GM12873 (cell line): Measurements from ENCODE around the gene FAM234B.

Source experiments
- TF ChIP-seq, protein P1 (sequence below): IDR thresholded peaks from 2 replicates; pipeline ENCODE4 v1.5.1; 2012; ENCODE audit warnings: low read depth, mild to moderate bottlenecking, moderate library complexity, low read length, control low read depth; ENCODE audit not compliant: insufficient read depth; ENCODE audit errors: missing control alignments

Gene FAM234B

DNA sequence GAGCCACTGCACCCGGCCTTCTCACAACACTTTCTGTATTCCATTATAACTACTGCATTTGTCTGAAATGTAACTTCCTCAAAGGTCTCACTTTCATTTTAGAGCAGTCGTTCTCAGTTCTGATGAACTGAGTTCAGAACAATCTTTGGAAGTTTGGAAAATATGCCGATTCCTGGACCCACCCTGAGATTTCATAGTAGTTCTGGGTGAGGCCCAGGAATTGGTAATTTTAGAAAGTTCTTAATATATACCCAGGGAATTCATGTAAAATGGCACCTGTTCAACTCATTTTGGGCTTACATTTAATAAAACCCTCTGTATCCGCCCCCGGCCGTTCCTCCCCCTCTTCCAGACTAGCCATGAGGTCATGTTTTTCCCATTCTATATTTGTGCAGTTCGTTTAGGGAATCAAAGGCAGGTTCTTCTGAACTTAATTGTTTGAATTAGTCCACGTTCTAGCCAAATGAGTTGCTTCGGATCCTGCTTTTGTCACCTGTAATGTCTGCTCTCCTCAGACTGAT, 53.4 kb downstream of the FAM234B start:
- TF ChIP-seq, protein P1, sequence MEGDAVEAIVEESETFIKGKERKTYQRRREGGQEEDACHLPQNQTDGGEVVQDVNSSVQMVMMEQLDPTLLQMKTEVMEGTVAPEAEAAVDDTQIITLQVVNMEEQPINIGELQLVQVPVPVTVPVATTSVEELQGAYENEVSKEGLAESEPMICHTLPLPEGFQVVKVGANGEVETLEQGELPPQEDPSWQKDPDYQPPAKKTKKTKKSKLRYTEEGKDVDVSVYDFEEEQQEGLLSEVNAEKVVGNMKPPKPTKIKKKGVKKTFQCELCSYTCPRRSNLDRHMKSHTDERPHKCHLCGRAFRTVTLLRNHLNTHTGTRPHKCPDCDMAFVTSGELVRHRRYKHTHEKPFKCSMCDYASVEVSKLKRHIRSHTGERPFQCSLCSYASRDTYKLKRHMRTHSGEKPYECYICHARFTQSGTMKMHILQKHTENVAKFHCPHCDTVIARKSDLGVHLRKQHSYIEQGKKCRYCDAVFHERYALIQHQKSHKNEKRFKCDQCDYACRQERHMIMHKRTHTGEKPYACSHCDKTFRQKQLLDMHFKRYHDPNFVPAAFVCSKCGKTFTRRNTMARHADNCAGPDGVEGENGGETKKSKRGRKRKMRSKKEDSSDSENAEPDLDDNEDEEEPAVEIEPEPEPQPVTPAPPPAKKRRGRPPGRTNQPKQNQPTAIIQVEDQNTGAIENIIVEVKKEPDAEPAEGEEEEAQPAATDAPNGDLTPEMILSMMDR: no peak

DNA sequence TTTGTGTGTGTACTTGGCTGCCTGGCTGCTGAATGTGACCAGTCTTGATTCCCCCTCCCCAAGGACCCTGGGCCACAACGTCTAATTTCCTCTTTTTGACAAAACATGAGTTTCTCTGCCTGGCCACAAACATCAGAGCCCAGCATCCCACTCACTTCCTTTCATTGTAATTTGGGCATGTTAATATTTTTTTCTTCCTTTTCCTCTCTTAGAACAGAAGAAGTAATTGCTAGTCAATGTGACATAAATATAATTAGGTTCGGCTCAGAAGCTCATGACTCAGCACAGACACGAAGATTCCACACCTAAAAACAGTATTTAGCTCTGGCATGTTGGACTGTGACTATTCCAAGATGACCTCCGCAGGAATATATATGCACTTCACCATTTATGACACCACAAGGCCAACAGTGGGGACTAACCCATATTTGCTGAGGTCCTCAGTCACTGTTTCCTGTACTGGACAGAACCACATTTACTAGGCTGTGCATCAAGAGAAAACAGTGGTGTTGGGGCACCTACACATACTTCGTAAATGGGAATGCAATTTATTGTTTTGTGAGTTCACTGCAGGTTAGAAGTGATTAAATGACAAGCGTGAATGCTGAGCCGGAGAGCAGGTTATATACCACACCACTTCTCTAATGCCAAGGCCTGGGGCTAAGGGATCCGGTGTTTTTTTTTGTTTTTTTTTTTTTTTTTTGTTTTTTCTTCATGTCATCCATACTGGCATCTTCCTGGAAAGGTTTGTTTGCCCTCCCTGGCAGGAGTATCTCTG, 55.1 kb downstream of the FAM234B start:
- TF ChIP-seq, protein P1: no peak

DNA sequence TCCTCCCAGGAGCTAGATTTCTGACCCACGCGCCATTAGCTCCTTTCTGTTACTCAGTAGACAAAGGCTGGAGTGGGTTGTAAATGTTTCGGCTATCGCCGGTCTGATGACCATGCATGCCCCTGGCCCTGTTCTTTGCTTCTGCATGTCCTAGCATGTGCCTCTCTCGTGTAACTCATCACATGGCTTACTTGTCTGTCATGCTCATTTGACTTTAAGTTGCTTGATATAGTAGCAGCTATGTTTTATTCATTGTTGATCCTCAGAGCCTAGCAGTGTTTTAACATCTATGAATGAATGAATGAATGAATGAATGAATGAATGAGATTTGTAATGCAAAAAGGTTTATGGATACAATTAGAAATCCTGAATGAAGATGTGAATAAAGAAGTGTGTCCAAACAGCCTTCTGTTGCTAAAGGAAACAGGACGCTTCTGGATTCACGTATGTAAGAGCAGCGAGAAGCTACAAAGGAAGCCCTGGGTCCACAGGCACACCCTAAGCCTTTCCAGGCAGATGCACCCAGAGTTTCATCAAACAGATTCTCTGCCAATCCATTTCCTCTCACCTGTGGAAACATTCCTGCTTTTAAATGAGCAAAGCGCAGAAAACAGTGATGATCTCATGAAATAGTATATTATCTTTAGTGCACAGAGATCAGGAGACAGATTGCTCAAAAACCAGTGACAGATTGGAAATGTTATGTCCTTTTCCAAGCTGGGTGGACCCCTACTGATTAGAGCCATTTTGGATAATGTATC, 55.8 kb downstream of the FAM234B start:
- TF ChIP-seq, protein P1: no peak

DNA sequence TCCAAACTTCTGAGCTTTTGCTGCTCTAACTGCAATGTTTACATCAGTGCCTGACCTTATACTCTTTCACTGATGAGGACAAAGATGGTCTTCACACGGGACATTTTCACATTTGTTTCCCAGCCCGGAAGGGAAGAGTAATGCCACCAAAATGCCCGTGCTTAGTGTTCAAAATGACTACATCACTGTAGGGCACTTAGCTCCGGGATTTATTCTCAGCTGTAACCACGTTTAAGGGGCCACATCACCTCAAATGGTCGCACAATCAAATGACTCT, 56.4 kb downstream of the FAM234B start:
- TF ChIP-seq, protein P1: no peak

DNA sequence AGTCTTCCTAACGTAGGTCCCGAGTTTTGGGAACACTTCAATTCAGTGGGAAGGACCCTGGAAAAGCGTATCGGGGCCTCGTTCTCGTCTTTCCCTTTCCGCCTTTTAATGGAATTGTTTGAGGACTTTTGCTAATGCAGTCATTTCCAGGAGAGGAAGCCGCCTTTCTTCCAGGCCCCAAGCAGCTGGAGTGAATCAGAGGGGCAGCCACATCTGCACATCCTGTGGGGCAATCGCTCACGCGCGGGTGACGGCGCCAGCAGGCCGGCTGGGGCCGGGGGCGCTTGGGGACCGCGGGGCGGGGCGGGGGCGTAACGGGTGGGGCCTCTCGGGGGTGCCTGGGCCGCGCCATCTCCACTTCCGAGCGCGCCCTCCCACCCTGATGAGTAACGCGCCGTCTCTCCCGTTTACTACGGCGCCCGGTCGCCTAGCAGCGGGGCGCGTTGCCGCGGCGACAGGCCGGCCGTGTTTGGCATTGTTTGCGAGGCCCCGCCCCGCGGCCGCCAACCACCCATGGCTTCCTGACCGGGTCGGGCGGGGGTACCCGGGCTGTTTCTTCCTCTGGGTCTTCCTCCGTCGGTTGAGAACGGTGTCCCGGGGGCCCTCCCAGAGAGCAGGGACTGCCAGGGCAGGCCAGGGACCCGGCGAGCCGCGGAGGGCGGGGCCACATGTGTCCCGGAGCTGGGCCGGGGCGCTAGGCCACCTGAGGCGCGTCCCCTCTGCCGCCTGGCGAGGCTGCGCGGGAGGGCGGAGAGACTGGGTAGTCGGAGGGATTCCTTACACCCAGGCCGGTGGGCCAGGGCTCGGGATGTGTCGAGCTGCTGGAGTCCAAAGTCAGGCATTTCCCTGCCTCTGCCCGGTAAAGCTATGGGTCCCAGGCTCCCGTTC, 56.9 kb downstream of the FAM234B start:
- TF ChIP-seq, protein P1: no peak

DNA sequence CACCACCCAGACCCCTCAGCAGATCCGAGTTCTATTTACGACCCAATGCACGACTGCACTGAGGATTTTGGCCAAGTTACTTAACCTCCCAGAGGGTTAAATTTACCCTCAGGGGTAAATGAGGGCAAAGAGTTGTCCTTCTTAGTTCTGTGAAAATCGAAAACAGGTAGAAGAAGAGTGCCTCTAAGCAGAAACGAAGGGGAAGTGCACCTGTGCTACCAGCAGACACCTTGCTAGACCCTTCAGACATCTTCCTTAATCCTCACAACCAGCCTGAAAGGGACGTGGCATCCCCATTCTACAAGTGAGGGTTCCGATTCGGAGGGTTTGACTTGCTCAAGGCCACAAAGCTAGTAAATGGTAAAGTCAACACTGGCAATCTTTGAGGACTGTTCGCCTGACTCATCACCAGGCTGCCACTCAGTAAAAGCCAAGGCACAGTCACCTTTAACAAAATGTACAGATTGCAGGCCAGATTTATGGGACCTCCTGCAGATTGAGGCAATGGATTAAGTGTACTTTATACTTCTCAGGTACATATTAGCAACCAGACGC, 57.7 kb downstream of the FAM234B start:
- TF ChIP-seq, protein P1: no peak
